ENCODE data around the gene PTPRT. TPM values are rescaled to one million over a fixed set of nuclear protein-coding genes. Genes with fewer than 3 reads are reported as not detected.
"Not testable (repeated sequence)": the region's sequence is repeated elsewhere in the genome, so short reads cannot be mapped to it uniquely, and the experiment has no call there.

PTPRT gene
- total RNA-seq, 6 experiments from 2014 or later, result not detected

GRCh38 chr20:42914302-42914701, 275.4 kb downstream of the PTPRT start:
- Mint-ChIP-seq H3K27ac (no peak overlapping the region), H3K4me3 (no peak overlapping the region), H3K9me3 (peaks cover 39% of the 10 kb centered on the region), H3K4me1 (ENCODE audit: low read depth) (no peaks in the 10 kb centered on the region), H3K27me3 (ENCODE audit: insufficient read depth) (no peaks in the 10 kb centered on the region), H3K36me3 (ENCODE audit: low read depth) (no peaks in the 10 kb centered on the region; the same call in 1 of the 2 replicates)
- TF ChIP-seq, protein P1, sequence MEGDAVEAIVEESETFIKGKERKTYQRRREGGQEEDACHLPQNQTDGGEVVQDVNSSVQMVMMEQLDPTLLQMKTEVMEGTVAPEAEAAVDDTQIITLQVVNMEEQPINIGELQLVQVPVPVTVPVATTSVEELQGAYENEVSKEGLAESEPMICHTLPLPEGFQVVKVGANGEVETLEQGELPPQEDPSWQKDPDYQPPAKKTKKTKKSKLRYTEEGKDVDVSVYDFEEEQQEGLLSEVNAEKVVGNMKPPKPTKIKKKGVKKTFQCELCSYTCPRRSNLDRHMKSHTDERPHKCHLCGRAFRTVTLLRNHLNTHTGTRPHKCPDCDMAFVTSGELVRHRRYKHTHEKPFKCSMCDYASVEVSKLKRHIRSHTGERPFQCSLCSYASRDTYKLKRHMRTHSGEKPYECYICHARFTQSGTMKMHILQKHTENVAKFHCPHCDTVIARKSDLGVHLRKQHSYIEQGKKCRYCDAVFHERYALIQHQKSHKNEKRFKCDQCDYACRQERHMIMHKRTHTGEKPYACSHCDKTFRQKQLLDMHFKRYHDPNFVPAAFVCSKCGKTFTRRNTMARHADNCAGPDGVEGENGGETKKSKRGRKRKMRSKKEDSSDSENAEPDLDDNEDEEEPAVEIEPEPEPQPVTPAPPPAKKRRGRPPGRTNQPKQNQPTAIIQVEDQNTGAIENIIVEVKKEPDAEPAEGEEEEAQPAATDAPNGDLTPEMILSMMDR (IDR thresholded peaks at IDR 0.05), result no peak
- no peak for DNase-seq

DNA sequence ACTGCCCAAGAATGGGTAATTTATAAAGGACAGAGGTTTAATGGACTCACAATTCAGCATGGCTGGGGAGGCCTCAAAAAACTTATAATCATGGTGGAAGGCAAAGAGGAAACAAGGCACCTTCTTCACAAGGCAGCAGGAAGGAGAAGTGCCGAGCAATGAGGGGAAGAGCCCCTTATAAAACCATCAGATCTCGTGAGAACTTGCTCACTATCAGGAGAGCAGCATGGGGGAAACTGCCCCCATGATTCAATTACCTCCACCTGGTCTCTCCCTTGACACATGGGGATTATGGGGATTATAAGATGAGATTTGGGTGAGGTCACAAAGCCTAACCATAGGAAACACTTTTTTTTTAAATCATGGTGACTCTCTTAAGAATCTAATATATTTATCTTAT, 278.9 kb downstream of the PTPRT start:
- not testable (repeated sequence) for H3K27me3 Mint-ChIP-seq (ENCODE audit: insufficient read depth); H3K27ac Mint-ChIP-seq; DNase-seq; H3K36me3 Mint-ChIP-seq (ENCODE audit: low read depth); H3K4me3 Mint-ChIP-seq; H3K4me1 Mint-ChIP-seq (ENCODE audit: low read depth)
- H3K9me3 Mint-ChIP-seq, result peaks cover 35% of the 10 kb centered on the region

DNA sequence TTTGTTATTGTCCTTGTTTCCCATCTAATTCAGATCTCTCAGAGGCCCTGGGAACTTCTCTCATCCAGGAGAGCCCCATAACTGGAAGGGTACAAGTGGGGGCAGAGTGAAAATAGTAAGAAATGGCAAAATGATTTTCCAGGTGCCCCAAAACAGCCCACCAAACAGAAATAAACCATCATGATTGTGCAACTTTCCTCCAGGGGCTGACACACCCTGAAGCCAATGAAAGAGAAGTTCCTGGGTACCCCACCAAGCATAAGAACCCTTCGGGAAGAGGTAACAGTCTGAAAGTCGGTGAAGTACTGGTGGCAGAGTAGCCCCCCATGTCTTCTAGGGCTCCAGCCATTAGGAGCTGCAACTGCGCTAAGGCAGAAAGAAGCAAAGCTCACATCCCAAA, 282.0 kb downstream of the PTPRT start:
- H3K9me3 Mint-ChIP-seq, result peaks cover 38% of the 10 kb centered on the region
- no peaks in the 10 kb centered on the region for H3K4me1 Mint-ChIP-seq (ENCODE audit: low read depth)
- H3K36me3 Mint-ChIP-seq (ENCODE audit: low read depth), result no peaks in the 10 kb centered on the region
- TF ChIP-seq, protein P1 (IDR thresholded peaks at IDR 0.05), result no peak
- no peak for DNase-seq
- H3K4me3 Mint-ChIP-seq, result no peak overlapping the region
- no peak overlapping the region for H3K27ac Mint-ChIP-seq
- peaks cover 1% of the 10 kb centered on the region; the same call in 1 of the 2 replicates for H3K27me3 Mint-ChIP-seq (ENCODE audit: insufficient read depth)

- Mint-ChIP-seq H3K4me1 (ENCODE audit: low read depth) (no peaks in the 10 kb centered on the region), H3K27ac (no peak overlapping the region), H3K9me3 (peaks cover 45% of the 10 kb centered on the region), H3K36me3 (ENCODE audit: low read depth) (no peaks in the 10 kb centered on the region), H3K4me3 (no peak overlapping the region), H3K27me3 (ENCODE audit: insufficient read depth) (peaks cover 4% of the 10 kb centered on the region)
- no peak for DNase-seq
- TF ChIP-seq, protein P1 (IDR thresholded peaks at IDR 0.05), result no peak
Measured at GRCh38 chr20:42906120-42906519, 283.6 kb downstream of the PTPRT start.

- Mint-ChIP-seq H3K4me1 (ENCODE audit: low read depth) (no peaks in the 10 kb centered on the region), H3K27me3 (ENCODE audit: insufficient read depth) (peaks cover 4% of the 10 kb centered on the region), H3K36me3 (ENCODE audit: low read depth) (no peaks in the 10 kb centered on the region), H3K4me3 (no peak overlapping the region), H3K27ac (no peak overlapping the region), H3K9me3 (peaks cover 48% of the 10 kb centered on the region)
- DNase-seq, result no peak
- TF ChIP-seq, protein P1 (IDR thresholded peaks at IDR 0.05), result no peak
Measured at GRCh38 chr20:42902509-42902908, 287.2 kb downstream of the PTPRT start.

DNA sequence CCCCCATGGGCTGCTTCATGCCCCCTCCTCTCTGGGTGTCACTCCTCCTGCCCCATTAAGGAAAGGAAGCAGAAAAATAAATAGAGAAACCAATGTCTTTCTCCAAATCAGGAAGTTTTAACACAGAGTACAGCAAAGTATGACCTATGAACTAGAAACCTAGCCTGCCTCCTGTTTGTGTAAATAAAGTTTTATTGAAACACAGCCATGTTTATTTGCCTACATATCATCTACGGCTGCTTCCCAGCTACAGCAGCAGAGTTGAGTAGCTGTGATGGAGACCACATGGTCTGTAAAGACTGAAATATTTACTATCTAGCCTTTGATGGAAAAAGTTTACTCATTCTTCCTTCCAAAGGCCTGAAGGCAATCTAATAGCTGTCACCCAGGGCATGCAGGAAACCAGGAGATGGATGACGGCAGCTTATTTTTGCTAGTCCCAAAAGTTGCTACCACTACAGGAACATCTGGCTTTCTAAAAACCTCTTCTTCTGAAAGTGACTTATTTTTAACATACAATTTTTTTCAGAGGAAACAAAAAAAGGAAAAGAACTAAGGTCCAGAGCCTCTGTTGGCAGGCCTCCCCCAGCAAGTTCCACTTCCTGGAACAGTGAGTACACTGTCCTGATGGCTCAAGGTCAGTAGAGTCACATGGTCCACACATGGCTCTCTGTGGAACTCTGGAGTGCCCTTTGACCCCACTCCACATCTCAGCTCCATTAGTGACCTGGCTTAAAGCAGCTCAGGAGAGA, 287.8 kb downstream of the PTPRT start:
- Mint-ChIP-seq H3K9me3 (peaks cover 48% of the 10 kb centered on the region), H3K27ac (no peak overlapping the region), H3K4me1 (ENCODE audit: low read depth) (no peaks in the 10 kb centered on the region), H3K27me3 (ENCODE audit: insufficient read depth) (peaks cover 4% of the 10 kb centered on the region), H3K36me3 (ENCODE audit: low read depth) (no peaks in the 10 kb centered on the region), H3K4me3 (no peak overlapping the region)
- TF ChIP-seq, protein P1 (IDR thresholded peaks at IDR 0.05), result no peak
- no peak for DNase-seq

DNA sequence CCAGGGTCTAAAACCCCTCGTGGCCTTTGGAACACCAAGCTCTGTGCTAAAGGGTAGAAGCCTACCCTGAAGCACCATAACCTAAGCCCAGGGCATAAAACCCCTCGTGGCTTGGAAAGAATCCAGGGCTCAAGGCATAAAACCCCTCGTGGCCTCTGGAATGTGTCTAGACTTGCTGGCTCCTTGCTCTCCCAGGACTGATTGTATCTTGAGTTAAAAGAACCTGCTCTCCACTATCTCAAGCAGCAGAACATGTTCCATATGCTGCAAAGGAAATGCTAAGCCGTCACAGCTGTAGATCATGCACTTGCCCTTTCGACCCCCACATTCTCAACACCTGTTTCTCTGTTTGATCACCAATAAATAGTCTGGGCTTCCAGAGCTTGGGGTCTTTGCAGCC, 288.9 kb downstream of the PTPRT start:
- H3K4me3 Mint-ChIP-seq; DNase-seq; H3K27ac Mint-ChIP-seq; H3K36me3 Mint-ChIP-seq (ENCODE audit: low read depth); H3K27me3 Mint-ChIP-seq (ENCODE audit: insufficient read depth); H3K4me1 Mint-ChIP-seq (ENCODE audit: low read depth): not testable (repeated sequence)
- H3K9me3 Mint-ChIP-seq, result peaks cover 42% of the 10 kb centered on the region
